Measurements from ENCODE around the gene RGL1. TPM values are rescaled to one million over a fixed set of nuclear protein-coding genes. Genes with fewer than 3 reads are reported as not detected.

Gene RGL1
- total and polyA plus RNA-seq, 2 donors (not counting 3 experiments of a cell fraction or from before 2014, with no cell fraction given), result 19.8 to 35.3 TPM

- POLR2A ChIA-PET, result no interaction called here
- Histone ChIP-seq H3K9me3 (replicated peaks; ENCODE audit: control insufficient read depth, insufficient read depth, low read length) (no peaks in the 10 kb centered on the region), H3K9ac (replicated peaks; ENCODE audit: extremely low read depth, insufficient read depth, low read length) (no peak overlapping the region), H3K36me3 (ENCODE audit: control insufficient read depth in 2 of 2, extremely low read depth in 1 of 2, insufficient read depth in 2 of 2, low read length in 2 of 2) (no peaks in the 10 kb centered on the region), H3K27me3 (ENCODE audit: control insufficient read depth in 2 of 2, insufficient read depth in 2 of 2, low read length in 2 of 2) (no peaks in the 10 kb centered on the region), H4K20me1 (replicated peaks; ENCODE audit: control insufficient read depth, extremely low read depth, insufficient read depth, low read length) (no peaks in the 10 kb centered on the region), H3K4me2 (ENCODE audit: insufficient read depth, low read length) (no peak overlapping the region), H3K4me3 (replicated peaks in 1 of 3; ENCODE audit: insufficient read depth in 1 of 3, low read depth in 1 of 3, low read length in 3 of 3) (no peak overlapping the region), H3K9me1 (replicated peaks; ENCODE audit: control insufficient read depth, extremely low read depth, insufficient read depth, low read length) (no peaks in the 10 kb centered on the region), H3K27ac (ENCODE audit: insufficient read depth, low read depth, low read length) (no peak overlapping the region), H3K79me2 (ENCODE audit: control insufficient read depth, insufficient read depth, low read length) (no peaks in the 10 kb centered on the region), H2AFZ (ENCODE audit: low read depth, low read length) (no peak overlapping the region), H3K4me1 (ENCODE audit: control insufficient read depth, extremely low read depth, insufficient read depth, low read length) (no peaks in the 10 kb centered on the region)
- FAIRE-seq (no peak), DNase-seq (ENCODE audit: low read depth, low spot score) (no peak)
- dilution Hi-C loops (cut with MboI; ENCODE audit: extremely low pct_ligation_motif_present, low sequenced_read_pairs), result no loop called here
- CTCF ChIA-PET, result interaction anchor here (2.0 kb wide), 1 partner anchor 266 kb away, joined by 4 read pairs; no protein-coding TSS in a partner anchor
- intact Hi-C loops (cut with micrococcal nuclease), result no loop called here
- TF ChIP-seq POLR2AphosphoS5 (IDR thresholded peaks at IDR 0.05; ENCODE audit: insufficient read depth, low read depth, low read length) (no peak), MYC (IDR thresholded peaks at IDR 0.05; ENCODE audit: low read depth, low read length) (no peak), GATA2 (IDR thresholded peaks at IDR 0.05; ENCODE audit: insufficient read depth, insufficient read length, low read depth, low read length) (no peak), CTCF (IDR thresholded peaks at IDR 0.05; ENCODE audit: extremely low read depth in 1 of 2, insufficient read depth in 1 of 2, low read depth in 1 of 2, low read length in 2 of 2) (no peak), EZH2 (IDR thresholded peaks at IDR 0.05; ENCODE audit: borderline replicate concordance, low read depth, low read length, severe bottlenecking) (no peak), POLR2A (IDR thresholded peaks at IDR 0.05; ENCODE audit: low read depth, low read length) (no peak)
- BruUV-seq (replicated peaks), result no TSS peak
Observed at GRCh38 chr1:183936009-183936408, 131.1 kb downstream of the RGL1 start.

GRCh38 chr1:183936791-183937190, 131.9 kb downstream of the RGL1 start:
- no peak for TF ChIP-seq POLR2AphosphoS5 (IDR thresholded peaks at IDR 0.05; ENCODE audit: insufficient read depth, low read depth, low read length)
- TF ChIP-seq POLR2A (IDR thresholded peaks at IDR 0.05; ENCODE audit: low read depth, low read length), result no peak
- TF ChIP-seq MYC (IDR thresholded peaks at IDR 0.05; ENCODE audit: low read depth, low read length), result no peak
- TF ChIP-seq MAX (IDR thresholded peaks at IDR 0.05; ENCODE audit: insufficient read depth, insufficient read length), result no peak
- TF ChIP-seq FOS (IDR thresholded peaks at IDR 0.05; ENCODE audit: borderline replicate concordance, insufficient read depth, low read length), result no peak
- TF ChIP-seq EZH2 (IDR thresholded peaks at IDR 0.05; ENCODE audit: borderline replicate concordance, low read depth, low read length, severe bottlenecking), result no peak
- TF ChIP-seq GATA2 (IDR thresholded peaks at IDR 0.05; ENCODE audit: insufficient read depth, insufficient read length, low read depth, low read length), result no peak
- no peak for TF ChIP-seq CTCF (IDR thresholded peaks at IDR 0.05; ENCODE audit: extremely low read depth in 1 of 2, insufficient read depth in 1 of 2, low read depth in 1 of 2, low read length in 2 of 2)
- TF ChIP-seq JUN (IDR thresholded peaks at IDR 0.05; ENCODE audit: borderline replicate concordance, insufficient read depth, insufficient read length, low read depth), result no peak
- H3K9me3 ChIP-seq (replicated peaks; ENCODE audit: control insufficient read depth, insufficient read depth, low read length), result no peaks in the 10 kb centered on the region
- H3K36me3 ChIP-seq (ENCODE audit: control insufficient read depth in 2 of 2, extremely low read depth in 1 of 2, insufficient read depth in 2 of 2, low read length in 2 of 2), result no peaks in the 10 kb centered on the region
- no peaks in the 10 kb centered on the region for H3K27me3 ChIP-seq (ENCODE audit: control insufficient read depth in 2 of 2, insufficient read depth in 2 of 2, low read length in 2 of 2)
- no peak overlapping the region for H3K4me3 ChIP-seq (replicated peaks in 1 of 3; ENCODE audit: insufficient read depth in 1 of 3, low read depth in 1 of 3, low read length in 3 of 3)
- no peak overlapping the region for H3K9ac ChIP-seq (replicated peaks; ENCODE audit: extremely low read depth, insufficient read depth, low read length)
- H3K4me2 ChIP-seq (ENCODE audit: insufficient read depth, low read length), result no peak overlapping the region
- BruUV-seq (replicated peaks), result no TSS peak
- FAIRE-seq (no peak), DNase-seq (ENCODE audit: low read depth, low spot score) (no peak)
- no peaks in the 10 kb centered on the region for H3K79me2 ChIP-seq (ENCODE audit: control insufficient read depth, insufficient read depth, low read length)
- ChIA-PET CTCF (interaction anchor here (2.0 kb wide), 1 partner anchor 266 kb away, joined by 4 read pairs; no protein-coding TSS in a partner anchor), POLR2A (no interaction called here)
- no peaks in the 10 kb centered on the region for H4K20me1 ChIP-seq (replicated peaks; ENCODE audit: control insufficient read depth, extremely low read depth, insufficient read depth, low read length)
- no peaks in the 10 kb centered on the region for H3K4me1 ChIP-seq (ENCODE audit: control insufficient read depth, extremely low read depth, insufficient read depth, low read length)
- intact Hi-C loops (cut with micrococcal nuclease), result no loop called here
- H3K27ac ChIP-seq (ENCODE audit: insufficient read depth, low read depth, low read length), result no peak overlapping the region
- H2AFZ ChIP-seq (ENCODE audit: low read depth, low read length), result no peak overlapping the region
- no peaks in the 10 kb centered on the region for H3K9me1 ChIP-seq (replicated peaks; ENCODE audit: control insufficient read depth, extremely low read depth, insufficient read depth, low read length)
- dilution Hi-C loops (cut with MboI; ENCODE audit: extremely low pct_ligation_motif_present, low sequenced_read_pairs), result no loop called here

Measured in endothelial cell of umbilical vein (primary cell).